SK-N-SH (cell line): ENCODE data around the gene CASKIN1. TPM values are rescaled to one million over a fixed set of nuclear protein-coding genes. Genes with fewer than 3 reads are reported as not detected.

Source experiments
- CTCF ChIA-PET: fragments of 300-600, 350-600 bp; formaldehyde crosslinking; extraction: SDS; loops from one replicate; lab custom pipeline; 2021; lab: Yijun Ruan, JAX
- POLR2A ChIA-PET: fragments of 350-600 bp; sonication (Branson Sonifier 250); formaldehyde crosslinking; extraction: SDS; loops from one replicate; lab custom pipeline; 2020; ENCODE audit warnings: antibody characterized with exemption, inconsistent platforms; lab: Yijun Ruan, JAX
- DNase-seq: peaks from one replicate; pipeline ENCODE4 v3.0.0; 2012
- H2AFZ ChIP-seq: fragments of 200-600 bp; sonication (generic); 2 replicates; pipeline ENCODE4 v1.8.1; 2016; ENCODE audit warnings: antibody characterized with exemption, mild to moderate bottlenecking, low read depth
- H3F3A ChIP-seq: fragments of 200-600 bp; sonication (generic); replicated peaks from 2 replicates; pipeline ENCODE3; 2016; ENCODE audit warnings: antibody characterized with exemption, mild to moderate bottlenecking; ENCODE audit not compliant: insufficient read depth
- H3K27ac ChIP-seq, 2 experiments: fragments of 200-500 bp in 1 of 2; fragments of 200-600 bp in 1 of 2; sonication (Bioruptor generic) in 1 of 2; sonication (generic), shearing (Covaris generic) in 1 of 2; 2 replicates each; pipeline versions ENCODE4 v1.5.1 to v1.6.1; 2014 to 2016; ENCODE audit warnings: low read depth in 2 of 2, inconsistent platforms in 1 of 2, low read length in 1 of 2, mild to moderate bottlenecking in 1 of 2, mixed read lengths in 1 of 2
- H3K27me3 ChIP-seq: fragments of 200-600 bp; sonication (generic), shearing (Covaris generic); 2 replicates; pipeline ENCODE4 v1.6.1; 2016; ENCODE audit warnings: mixed run types; ENCODE audit not compliant: insufficient read depth
- H3K36me3 ChIP-seq, 2 experiments: fragments of 200-500 bp in 1 of 2; fragments of 200-600 bp in 1 of 2; sonication (Bioruptor generic) in 1 of 2; sonication (generic) in 1 of 2; replicated peaks in 1 of 2; 2 replicates each; pipeline versions ENCODE3 to v1.5.1; 2014 to 2016; ENCODE audit warnings: low read length in 1 of 2, mild to moderate bottlenecking in 1 of 2; ENCODE audit not compliant: insufficient read depth in 2 of 2, control insufficient read depth in 1 of 2
- H3K4me1 ChIP-seq, 2 experiments: fragments of 200-500 bp in 1 of 2; fragments of 200-600 bp in 1 of 2; sonication (Bioruptor generic) in 1 of 2; sonication (generic), shearing (Covaris generic) in 1 of 2; 2 replicates each; pipeline versions ENCODE4 v1.5.1 to v1.6.1; 2014 to 2016; ENCODE audit warnings: low read depth in 1 of 2, low read length in 1 of 2, mixed run types in 1 of 2; ENCODE audit not compliant: insufficient read depth in 2 of 2, control insufficient read depth in 1 of 2
- H3K4me2 ChIP-seq: fragments of 200-600 bp; sonication (generic), shearing (Covaris generic); 2 replicates; pipeline ENCODE4 v1.6.1; 2017; ENCODE audit warnings: mixed run types
- H3K4me3 ChIP-seq, 2 experiments: fragments of 200-500 bp in 1 of 2; fragments of 200-600 bp in 1 of 2; sonication (Bioruptor generic) in 1 of 2; sonication (generic), shearing (Covaris generic) in 1 of 2; 2 replicates each; pipeline versions ENCODE4 v1.5.1 to v1.8.1; 2014 to 2016; ENCODE audit warnings: low read depth in 2 of 2, inconsistent platforms in 1 of 2, low read length in 1 of 2, mild to moderate bottlenecking in 1 of 2, mixed read lengths in 1 of 2, moderate library complexity in 1 of 2
- H3K79me2 ChIP-seq: fragments of 200-600 bp; sonication (generic); 2 replicates; pipeline ENCODE4 v1.8.1; 2017; ENCODE audit warnings: mild to moderate bottlenecking; ENCODE audit not compliant: insufficient read depth
- H3K9ac ChIP-seq: fragments of 200-600 bp; sonication (generic); 2 replicates; pipeline ENCODE4 v1.6.1; 2017; ENCODE audit warnings: mixed run types
- H3K9me2 ChIP-seq: fragments of 200-600 bp; sonication (generic); 2 replicates; pipeline ENCODE4 v1.6.1; 2017; ENCODE audit warnings: mixed run types
- H3K9me3 ChIP-seq: fragments of 200-600 bp; sonication (generic); 2 replicates; pipeline ENCODE4 v1.6.1; 2017; ENCODE audit warnings: mixed run types, mild to moderate bottlenecking, moderate library complexity
- H4K20me1 ChIP-seq: fragments of 200-600 bp; sonication (generic); 2 replicates; pipeline ENCODE4 v1.6.1; 2017; ENCODE audit warnings: mild to moderate bottlenecking, mixed run types; ENCODE audit not compliant: insufficient read depth
- CTCF ChIP-seq: fragments of 200-600 bp; sonication (generic); IDR thresholded peaks from 2 replicates; pipeline ENCODE4 v1.6.1; 2017; ENCODE audit warnings: antibody characterized with exemption, mild to moderate bottlenecking, moderate library complexity
- EP300 ChIP-seq, 2 experiments: IDR thresholded peaks; 2 replicates each; pipeline versions ENCODE4 v1.4.0 to v1.6.1; 2012; ENCODE audit warnings: borderline replicate concordance in 1 of 2, low read depth in 1 of 2, low read length in 1 of 2
- EZH2phosphoT487 ChIP-seq: fragments of 200-600 bp; sonication (generic); IDR thresholded peaks from 2 replicates; pipeline ENCODE4 v1.6.1; 2017; ENCODE audit warnings: low read depth, mixed run types, mild to moderate bottlenecking, antibody characterized with exemption, moderate library complexity, borderline replicate concordance
- FOXJ3 ChIP-seq: sonication (generic); formaldehyde crosslinking; IDR thresholded peaks from 2 replicates; pipeline ENCODE4 v1.5.1; 2020; ENCODE audit warnings: mild to moderate bottlenecking, missing genetic modification reagents
- GATA2 ChIP-seq: sonication (generic); formaldehyde crosslinking; IDR thresholded peaks from 2 replicates; pipeline ENCODE4 v1.5.0; 2020; ENCODE audit warnings: mild to moderate bottlenecking, missing genetic modification reagents
- JUND ChIP-seq: IDR thresholded peaks from 2 replicates; pipeline ENCODE4 v1.4.0; 2012
- MEF2A ChIP-seq: IDR thresholded peaks from 2 replicates; pipeline ENCODE4 v1.4.0; 2012; ENCODE audit warnings: low read depth, borderline replicate concordance
- MXI1 ChIP-seq: IDR thresholded peaks from 2 replicates; pipeline ENCODE4 v1.6.1; 2012; ENCODE audit warnings: mild to moderate bottlenecking, low read depth, low read length, improper control_type of control experiment
- NRF1 ChIP-seq: IDR thresholded peaks from 2 replicates; pipeline ENCODE4 v1.6.1; 2012; ENCODE audit warnings: low read depth, mild to moderate bottlenecking, low read length
- PBX3 ChIP-seq: IDR thresholded peaks from 2 replicates; pipeline ENCODE4; 2012
- POLR2AphosphoS5 ChIP-seq: IDR thresholded peaks from 2 replicates; pipeline ENCODE4 v1.6.1; 2012; ENCODE audit warnings: low read depth, low read length
- RCOR1 ChIP-seq: fragments of 150-350 bp; IDR thresholded peaks from 2 replicates; pipeline ENCODE4 v1.6.1; 2017; ENCODE audit warnings: antibody characterized with exemption, low read length
- SIN3A ChIP-seq: IDR thresholded peaks from 2 replicates; pipeline ENCODE4 v1.6.1; 2012; ENCODE audit warnings: low read depth, mild to moderate bottlenecking, low read length, moderate library complexity, borderline replicate concordance
- TAF1 ChIP-seq: IDR thresholded peaks from 2 replicates; pipeline ENCODE4 v1.6.1; 2012; ENCODE audit warnings: low read depth, mild to moderate bottlenecking, low read length, moderate library complexity, borderline replicate concordance
- TCF12 ChIP-seq: IDR thresholded peaks from 2 replicates; pipeline ENCODE4 v1.4.0; 2012
- ZBTB33 ChIP-seq: IDR thresholded peaks from 2 replicates; pipeline ENCODE4 v1.4.0; 2012; ENCODE audit warnings: low read depth, borderline replicate concordance
- WGBS: methylation state at CpG from one replicate; pipeline ENCODE4 v1.1.6; 2017; ENCODE audit warnings: low lambda C conversion rate; 5-methylcytosine and 5-hydroxymethylcytosine counted together
- polyA plus RNA-seq, 3 experiments: library from polyadenylated mRNA; depleted of rRNA; stranded (reverse); fragments of >200 nt; gene quantifications; 2 replicates each; pipeline ENCODE4 v1.2.3, GENCODE V29; 2012

The CASKIN1 gene
- polyA plus RNA-seq, 1 of the 3 experiments (the other 2 are of a cell fraction), result 1.7 TPM

GRCh38 chr16:2208772-2209171 is 12.4 kb upstream of the CASKIN1 start:
- no peak for DNase-seq
- CTCF ChIA-PET, result interaction anchor here (1.1 kb wide), 1 partner anchor 186 kb away, joined by 3 read pairs; no protein-coding TSS in a partner anchor

GRCh38 chr16:2208308-2208707 is 11.9 kb upstream of the CASKIN1 start:
- peaks cover 11% of the 10 kb centered on the region for H3F3A ChIP-seq
- H3K9ac ChIP-seq, result no peak overlapping the region
- H4K20me1 ChIP-seq, result peaks cover 9% of the 10 kb centered on the region; the same call in 1 of the 2 replicates
- H3K4me3 ChIP-seq, result no peak overlapping the region
- H3K9me3 ChIP-seq, result no peaks in the 10 kb centered on the region
- H3K27me3 ChIP-seq, result no peaks in the 10 kb centered on the region
- POLR2A ChIA-PET, result no interaction called here
- no peak overlapping the region for H3K4me2 ChIP-seq
- DNase-seq, result no peak
- no peaks in the 10 kb centered on the region for H3K9me2 ChIP-seq
- peaks cover 0 to 36% of the 10 kb centered on the region in 2 experiments for H3K36me3 ChIP-seq
- peaks cover 29% of the 10 kb centered on the region for H3K79me2 ChIP-seq
- peaks cover 11 to 36% of the 10 kb centered on the region in 2 experiments; a peak in 3 of 4 replicates for H3K4me1 ChIP-seq
- no peak overlapping the region for H3K27ac ChIP-seq
- H2AFZ ChIP-seq, result no peak overlapping the region
- 100% methylated on average over 2 of the region's 23 CpGs for WGBS
- CTCF ChIA-PET, result interaction anchor here (1.1 kb wide), 1 partner anchor 186 kb away, joined by 3 read pairs; no protein-coding TSS in a partner anchor
- TF ChIP-seq EZH2phosphoT487 (no peak), MEF2A (no peak), CTCF (no peak), JUND (no peak), EP300 (IDR thresholded peaks at IDR 0.05; ENCODE audit: borderline replicate concordance in 1 of 2, low read depth in 1 of 2, low read length in 1 of 2) (no peak), RCOR1 (no peak), PBX3 (no peak), NRF1 (no peak), GATA2 (CRISPR knock-in tag) (no peak), POLR2AphosphoS5 (no peak), TCF12 (no peak), FOXJ3 (no peak)
- TF ChIP-seq, all 33 proteins: peak for 0

More at GRCh38 chr16:2208772-2209171, 12.4 kb upstream of the CASKIN1 start:
- peaks cover 11% of the 10 kb centered on the region; the same call in 1 of the 2 replicates for H4K20me1 ChIP-seq
- H3K27me3 ChIP-seq, result no peaks in the 10 kb centered on the region
- no peak overlapping the region for H3K4me2 ChIP-seq
- peaks cover 34% of the 10 kb centered on the region for H3K79me2 ChIP-seq
- 100% methylated on average over 3 of the region's 9 CpGs for WGBS
- H3K9ac ChIP-seq, result no peak overlapping the region
- H3K4me3 ChIP-seq, result no peak overlapping the region
- H3K9me3 ChIP-seq, result no peaks in the 10 kb centered on the region
- H3K27ac ChIP-seq, result no peak overlapping the region; a peak in 1 of 4 replicates
- H2AFZ ChIP-seq, result no peak overlapping the region
- peaks cover 11 to 40% of the 10 kb centered on the region in 2 experiments; a peak in 3 of 4 replicates for H3K4me1 ChIP-seq
- H3F3A ChIP-seq, result peaks cover 11% of the 10 kb centered on the region
- H3K36me3 ChIP-seq, result peaks cover 0 to 36% of the 10 kb centered on the region in 2 experiments
- POLR2A ChIA-PET, result no interaction called here
- TF ChIP-seq MXI1 (no peak), ZBTB33 (no peak), TAF1 (no peak), POLR2AphosphoS5 (no peak), EZH2phosphoT487 (no peak), GATA2 (CRISPR knock-in tag) (no peak), EP300 (IDR thresholded peaks at IDR 0.05; ENCODE audit: borderline replicate concordance in 1 of 2, low read depth in 1 of 2, low read length in 1 of 2) (no peak), NRF1 (no peak), JUND (no peak), SIN3A (no peak)
- TF ChIP-seq, all 33 proteins: peak for 0
- H3K9me2 ChIP-seq, result no peaks in the 10 kb centered on the region
